ENCODE measurements around the gene PXDN.
A peak's percentile ranks its signal among the peaks of the same experiment; 100 is the strongest.

The PXDN gene

GRCh38 chr2:1617425-1618021 is 126.8 kb downstream of the PXDN start:
- H3K4me3 ChIP-seq (ENCODE audit: low read length): no peak overlapping the region
- no peak for DNase-seq (ENCODE audit: low read depth, low spot score)

GRCh38 chr2:1614564-1614963 is 129.8 kb downstream of the PXDN start:
- H3K4me3 ChIP-seq (ENCODE audit: low read length): no peak overlapping the region
- DNase-seq (ENCODE audit: low read depth, low spot score): no peak

GRCh38 chr2:1613731-1614354 is 130.5 kb downstream of the PXDN start:
- H3K4me3 ChIP-seq (ENCODE audit: low read length): no peak overlapping the region
- DNase-seq (ENCODE audit: low read depth, low spot score): no peak

GRCh38 chr2:1613078-1613445 is 131.3 kb downstream of the PXDN start:
- no peak overlapping the region for H3K4me3 ChIP-seq (ENCODE audit: low read length)
- DNase-seq (ENCODE audit: low read depth, low spot score): no peak

- no peak for DNase-seq (ENCODE audit: low read depth, low spot score)
- H3K4me3 ChIP-seq (ENCODE audit: low read length): no peak overlapping the region
These were observed 131.8 kb downstream of the PXDN start for GRCh38 chr2:1612391-1613077.

GRCh38 chr2:1611886-1612285 is 132.4 kb downstream of the PXDN start:
- DNase-seq (ENCODE audit: low read depth, low spot score): no peak
- H3K4me3 ChIP-seq (ENCODE audit: low read length): no peak overlapping the region

GRCh38 chr2:1610096-1610485 is 134.2 kb downstream of the PXDN start:
- DNase-seq (ENCODE audit: low read depth, low spot score): no peak
- no peak overlapping the region for H3K4me3 ChIP-seq (ENCODE audit: low read length)

GRCh38 chr2:1609485-1610095 is 134.7 kb downstream of the PXDN start:
- peak; percentile 74 for DNase-seq (ENCODE audit: low read depth, low spot score)
- no peak overlapping the region for H3K4me3 ChIP-seq (ENCODE audit: low read length)

- H3K4me3 ChIP-seq (ENCODE audit: low read length): no peak overlapping the region
- DNase-seq (ENCODE audit: low read depth, low spot score): no peak
These were observed 135.3 kb downstream of the PXDN start for GRCh38 chr2:1609040-1609439.

GRCh38 chr2:1607971-1608688 is 136.2 kb downstream of the PXDN start:
- no peak overlapping the region for H3K4me3 ChIP-seq (ENCODE audit: low read length)
- no peak for DNase-seq (ENCODE audit: low read depth, low spot score)

- no peak overlapping the region for H3K4me3 ChIP-seq (ENCODE audit: low read length)
- no peak for DNase-seq (ENCODE audit: low read depth, low spot score)
These were observed 136.9 kb downstream of the PXDN start for GRCh38 chr2:1607236-1607920.

GRCh38 chr2:1606421-1607235 is 137.7 kb downstream of the PXDN start:
- DNase-seq (ENCODE audit: low read depth, low spot score): no peak
- no peak overlapping the region for H3K4me3 ChIP-seq (ENCODE audit: low read length)

- no peak overlapping the region for H3K4me3 ChIP-seq (ENCODE audit: low read length)
- DNase-seq (ENCODE audit: low read depth, low spot score): no peak
These were observed 138.3 kb downstream of the PXDN start for GRCh38 chr2:1606046-1606400.

GRCh38 chr2:1605102-1606045 is 138.9 kb downstream of the PXDN start:
- H3K4me3 ChIP-seq (ENCODE audit: low read length): no peak overlapping the region
- no peak for DNase-seq (ENCODE audit: low read depth, low spot score)

GRCh38 chr2:1603521-1603920 is 140.8 kb downstream of the PXDN start:
- DNase-seq (ENCODE audit: low read depth, low spot score): no peak
- no peak overlapping the region for H3K4me3 ChIP-seq (ENCODE audit: low read length)

- no peak overlapping the region for H3K4me3 ChIP-seq (ENCODE audit: low read length)
- no peak for DNase-seq (ENCODE audit: low read depth, low spot score)
These were observed 141.3 kb downstream of the PXDN start for GRCh38 chr2:1603059-1603458.

- H3K4me3 ChIP-seq (ENCODE audit: low read length): no peak overlapping the region
- DNase-seq (ENCODE audit: low read depth, low spot score): no peak
These were observed 141.9 kb downstream of the PXDN start for GRCh38 chr2:1602278-1603010.

Data from Jurkat, Clone E6-1 (cell line).